B cell (primary cell): ENCODE measurements around the gene TMIGD2. TPM values are rescaled to one million over a fixed set of nuclear protein-coding genes. Genes with fewer than 3 reads are reported as not detected.

Experiments
- ATAC-seq: fragments of 200-7000 bp; cut with Tn5 transposase; one replicate; pipeline ENCODE4 v1.10.0; 2021; ENCODE audit warnings: low read depth, mild to moderate bottlenecking, moderate number of reproducible peaks, moderate library complexity
- CTCF ChIA-PET: fragments of 350-600 bp; sonication (Branson Sonifier 250); formaldehyde crosslinking; loops from one replicate; lab custom pipeline; 2021; ENCODE audit warnings: antibody characterized with exemption, inconsistent platforms; lab: Charles Lee
- POLR2A ChIA-PET: fragments of 350-600 bp; sonication (Branson Sonifier 250); formaldehyde crosslinking; loops from one replicate; lab custom pipeline; 2021; ENCODE audit warnings: antibody characterized with exemption; lab: Charles Lee
- DNase-seq: peaks from one replicate; pipeline ENCODE4 v3.0.0; 2013
- H2AFZ ChIP-seq: 2 replicates; pipeline ENCODE4 v1.6.1; 2012; ENCODE audit warnings: mild to moderate bottlenecking, low read depth, low read length; ENCODE audit not compliant: insufficient read depth, poor library complexity, severe bottlenecking
- H3K27ac ChIP-seq, 2 donors: 1 replicate in 1 of 2; 2 replicates in 1 of 2; pipeline ENCODE4 v1.5.1; 2012 to 2013; ENCODE audit warnings: low read length in 2 of 2, mild to moderate bottlenecking in 2 of 2, moderate library complexity in 1 of 2
- H3K27me3 ChIP-seq, 4 experiments: fragments of 200-600 bp in 1 of 4; sonication (generic) in 1 of 4; replicated peaks in 1 of 4; 1 replicate in 2 of 4; 2 replicates in 2 of 4; pipeline versions ENCODE4 v1.6.1 to v1.7.0; 2013 to 2016; ENCODE audit warnings: low read length in 3 of 4, mild to moderate bottlenecking in 2 of 4, mixed read lengths in 1 of 4, moderate library complexity in 1 of 4; ENCODE audit not compliant: insufficient read depth in 4 of 4, control insufficient read depth in 3 of 4; ENCODE audit errors: control extremely low read depth in 1 of 4
- H3K36me3 ChIP-seq, 2 experiments: replicated peaks in 1 of 2; 1 replicate in 1 of 2; 2 replicates in 1 of 2; pipeline versions ENCODE4 v1.6.1 to v1.7.1; 2013; ENCODE audit warnings: low read length in 1 of 2; ENCODE audit not compliant: insufficient read depth in 2 of 2, control insufficient read depth in 1 of 2; ENCODE audit errors: control extremely low read depth in 1 of 2, extremely low read depth in 1 of 2
- H3K4me1 ChIP-seq, 2 donors: fragments of 200-600 bp in 1 of 2; sonication (generic) in 1 of 2; 1 replicate in 1 of 2; 2 replicates in 1 of 2; pipeline versions ENCODE4 v1.5.1 to v1.6.1; 2013 to 2017; ENCODE audit warnings: low read length in 2 of 2; ENCODE audit not compliant: control insufficient read depth in 2 of 2, insufficient read depth in 2 of 2
- H3K4me2 ChIP-seq: replicated peaks from 2 replicates; pipeline ENCODE3; 2012; ENCODE audit warnings: mild to moderate bottlenecking, low read depth, low read length; ENCODE audit not compliant: poor library complexity, severe bottlenecking
- H3K4me3 ChIP-seq, 5 experiments: fragments of 200-600 bp in 1 of 5; sonication (generic) in 1 of 5; 1 replicate in 3 of 5; 2 replicates in 2 of 5; pipeline versions ENCODE4 v1.5.1 to v1.7.0; 2011 to 2016; ENCODE audit warnings: low read length in 4 of 5, mild to moderate bottlenecking in 4 of 5, low read depth in 2 of 5, control low read depth in 1 of 5, moderate library complexity in 1 of 5; ENCODE audit not compliant: insufficient read depth in 1 of 5; ENCODE audit errors: control extremely low read depth in 1 of 5, extremely low read depth in 1 of 5
- H3K79me2 ChIP-seq: fragments of 200-600 bp; sonication (generic); one replicate; pipeline ENCODE4 v1.6.0; 2016; ENCODE audit warnings: low read length; ENCODE audit not compliant: control insufficient read depth, insufficient read depth
- H3K9ac ChIP-seq: fragments of 200-600 bp; sonication (generic); 2 replicates; pipeline ENCODE4 v1.6.1; 2017; ENCODE audit warnings: mild to moderate bottlenecking, low read length, moderate library complexity
- H3K9me3 ChIP-seq, 3 donors: one replicate each; pipeline versions ENCODE4 v1.6.1 to v1.7.1; 2013; ENCODE audit warnings: low read length in 2 of 3; ENCODE audit not compliant: control insufficient read depth in 2 of 3, insufficient read depth in 1 of 3; ENCODE audit errors: control extremely low read depth in 1 of 3
- H4K20me1 ChIP-seq: 2 replicates; pipeline ENCODE4 v1.6.0; 2012; ENCODE audit warnings: mild to moderate bottlenecking, low read length; ENCODE audit not compliant: insufficient read depth, control insufficient read depth, poor library complexity, severe bottlenecking
- H3K27ac Mint-ChIP-seq: one replicate; pipeline ENCODE4 v1.8.0; 2021; ENCODE audit warnings: mixed read lengths
- H3K27me3 Mint-ChIP-seq: one replicate; pipeline ENCODE4 v1.8.0; 2021; ENCODE audit warnings: mixed read lengths
- H3K4me1 Mint-ChIP-seq: one replicate; pipeline ENCODE4 v1.8.0; 2021; ENCODE audit warnings: mixed read lengths
- H3K4me3 Mint-ChIP-seq: one replicate; pipeline ENCODE4 v1.8.0; 2021; ENCODE audit warnings: mixed read lengths
- H3K9me3 Mint-ChIP-seq: one replicate; pipeline ENCODE4 v1.8.0; 2022; ENCODE audit warnings: mixed read lengths; ENCODE audit not compliant: insufficient read depth
- EZH2 ChIP-seq: IDR thresholded peaks from 2 replicates; pipeline ENCODE4 v1.6.1; 2012; ENCODE audit warnings: borderline replicate concordance, low read depth, mild to moderate bottlenecking, moderate library complexity, low read length; ENCODE audit not compliant: insufficient read depth, poor library complexity, severe bottlenecking
- WGBS: methylation state at CpG from one replicate; pipeline ENCODE4 v1.1.5; 2013; ENCODE audit warnings: missing lambda C conversion rate; ENCODE audit not compliant: insufficient coverage; 5-methylcytosine and 5-hydroxymethylcytosine counted together
- intact Hi-C: fragments of 100-400 bp; cut with micrococcal nuclease; formaldehyde crosslinking; loops from one replicate; pipeline ENCODE4 v1.10.0; 2022
- polyA plus RNA-seq: library from polyadenylated mRNA; depleted of rRNA; stranded (reverse); fragments of >200 nt; gene quantifications from 2 replicates; pipeline ENCODE4 v1.2.3, GENCODE V29; 2012
- total RNA-seq, 2 donors: library from RNA; stranded (reverse); fragments of 120-200 nt in 1 of 2; gene quantifications; 1 replicate in 1 of 2; 2 replicates in 1 of 2; pipeline versions ENCODE4 v1.2.3 to v1.2.4, GENCODE V29; 2013 to 2022
- TF ChIP-seq, protein P1 (sequence below): fragments of 200-600 bp; IDR thresholded peaks from one replicate; pipeline ENCODE4 v1.8.0; 2022; ENCODE audit warnings: antibody characterized with exemption, mild to moderate bottlenecking

Gene TMIGD2
- total and polyA plus RNA-seq, 2 donors (not counting 1 experiment from before 2014, with no cell fraction given) = 0.24 TPM; not detected in 1

DNA sequence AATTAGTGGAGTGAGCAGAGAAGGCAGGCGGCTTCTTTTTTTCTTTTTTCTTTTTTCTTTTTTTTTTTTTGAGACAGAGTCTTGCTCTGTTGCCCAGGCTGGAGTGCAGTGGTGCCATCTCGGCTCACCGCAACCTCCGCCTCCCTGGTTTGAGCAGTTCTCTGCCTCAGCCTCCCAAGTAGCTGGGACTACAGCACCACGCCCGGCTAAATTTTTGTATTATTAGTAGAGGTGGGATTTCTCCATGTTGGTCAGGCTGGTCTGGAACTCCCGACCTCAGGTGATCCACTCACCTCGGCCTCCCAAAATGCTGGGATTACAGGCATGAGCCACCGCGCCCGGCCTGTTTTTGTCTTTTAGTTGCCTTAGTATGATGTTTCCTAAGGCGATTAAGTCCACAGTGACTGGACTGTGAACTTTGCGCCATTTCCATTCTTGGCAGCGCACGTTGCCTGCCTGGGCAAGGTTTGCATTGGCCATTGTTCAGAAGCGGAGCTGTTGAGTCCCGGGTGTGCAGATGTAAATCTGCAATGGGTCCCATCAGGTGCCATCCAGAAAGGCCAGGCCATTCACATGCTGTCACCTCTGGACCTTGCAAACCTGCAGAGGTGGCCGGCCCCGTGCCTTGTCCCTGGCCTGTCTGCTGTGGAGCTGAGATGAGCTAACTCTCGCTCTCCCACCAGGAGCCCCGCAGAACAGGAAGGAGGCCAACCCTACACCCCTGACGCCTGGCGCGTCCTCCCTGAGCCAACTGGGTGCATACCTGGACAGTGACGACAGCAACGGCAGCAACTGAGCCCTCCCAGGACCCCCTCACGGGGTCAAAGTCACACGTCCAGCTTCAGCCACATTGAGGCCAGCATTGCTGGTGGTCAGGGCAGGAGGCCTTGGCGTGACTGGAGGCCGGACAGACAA is 34.0 kb downstream of the TMIGD2 start:
- H4K20me1 ChIP-seq = peaks cover 9% of the 10 kb centered on the region
- Mint-ChIP-seq H3K27me3 (no peaks in the 10 kb centered on the region), H3K4me1 (peaks cover 12% of the 10 kb centered on the region), H3K27ac (peak overlapping the region; percentile 37), H3K9me3 (no peaks in the 10 kb centered on the region), H3K4me3 (no peak overlapping the region)
- TF ChIP-seq, protein P1, sequence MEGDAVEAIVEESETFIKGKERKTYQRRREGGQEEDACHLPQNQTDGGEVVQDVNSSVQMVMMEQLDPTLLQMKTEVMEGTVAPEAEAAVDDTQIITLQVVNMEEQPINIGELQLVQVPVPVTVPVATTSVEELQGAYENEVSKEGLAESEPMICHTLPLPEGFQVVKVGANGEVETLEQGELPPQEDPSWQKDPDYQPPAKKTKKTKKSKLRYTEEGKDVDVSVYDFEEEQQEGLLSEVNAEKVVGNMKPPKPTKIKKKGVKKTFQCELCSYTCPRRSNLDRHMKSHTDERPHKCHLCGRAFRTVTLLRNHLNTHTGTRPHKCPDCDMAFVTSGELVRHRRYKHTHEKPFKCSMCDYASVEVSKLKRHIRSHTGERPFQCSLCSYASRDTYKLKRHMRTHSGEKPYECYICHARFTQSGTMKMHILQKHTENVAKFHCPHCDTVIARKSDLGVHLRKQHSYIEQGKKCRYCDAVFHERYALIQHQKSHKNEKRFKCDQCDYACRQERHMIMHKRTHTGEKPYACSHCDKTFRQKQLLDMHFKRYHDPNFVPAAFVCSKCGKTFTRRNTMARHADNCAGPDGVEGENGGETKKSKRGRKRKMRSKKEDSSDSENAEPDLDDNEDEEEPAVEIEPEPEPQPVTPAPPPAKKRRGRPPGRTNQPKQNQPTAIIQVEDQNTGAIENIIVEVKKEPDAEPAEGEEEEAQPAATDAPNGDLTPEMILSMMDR = peak; percentile 60
- no peak for TF ChIP-seq EZH2
- H3K4me3 ChIP-seq = no peak overlapping the region
- 90% methylated on average over 24 of the region's 30 CpGs for WGBS
- no peak overlapping the region for H3K9ac ChIP-seq
- peaks cover 0 to 11% of the 10 kb centered on the region in 2 donors for H3K4me1 ChIP-seq
- peaks cover 0 to 51% of the 10 kb centered on the region in 2 experiments for H3K36me3 ChIP-seq
- intact Hi-C loops = loop anchor here (1.0 kb wide), 2 partner anchors 84 to 134 kb away; partner anchors contain the start of gene CHAF1A
- DNase-seq (no peak), ATAC-seq (no peak)
- CTCF ChIA-PET = interaction anchor here (0.7 to 8.1 kb wide), 12 partner anchors 9 to 368 kb away, joined by 3 to 89 read pairs (median 4); partner anchors contain the start of genes CHAF1A and YJU2
- POLR2A ChIA-PET = no interaction called here
- H3K4me2 ChIP-seq = no peak overlapping the region
- H3K27ac ChIP-seq = no peak overlapping the region
- no peaks in the 10 kb centered on the region for H3K27me3 ChIP-seq
- H3K79me2 ChIP-seq = no peaks in the 10 kb centered on the region
- H3K9me3 ChIP-seq = peaks cover 0 to 6% (median 0%) of the 10 kb centered on the region in 3 donors
- no peak overlapping the region for H2AFZ ChIP-seq
